GM21529 (cell line): Measurements from ENCODE around the gene LRRC39.
"Not testable (repeated sequence)": the region's sequence is repeated elsewhere in the genome, so short reads cannot be mapped to it uniquely, and the experiment has no call there.

Experiments used
- ATAC-seq: cut with Tn5 transposase; IDR thresholded peaks from one replicate; pipeline ENCODE4 v1.9.1; 2021; ENCODE audit not compliant: unreplicated experiment

The LRRC39 gene

DNA sequence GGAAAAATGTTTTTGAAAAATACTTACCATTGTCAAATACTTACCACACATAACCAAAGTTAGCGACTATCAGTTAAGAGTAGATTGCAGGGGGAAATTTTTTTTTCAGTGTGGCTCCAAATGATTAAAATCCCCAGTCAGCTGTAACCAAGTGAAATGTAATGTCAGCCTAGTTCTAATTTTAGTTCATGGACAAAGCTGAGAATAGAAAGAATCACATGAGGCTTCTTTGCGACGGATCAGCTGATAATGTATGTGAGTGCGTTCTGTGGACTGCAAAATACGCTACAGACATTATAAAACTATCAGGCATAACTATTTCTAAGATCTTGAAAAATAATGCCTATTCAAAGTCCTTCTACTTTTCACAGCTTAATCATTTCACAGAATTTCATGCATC lies at the start of gene LRRC39:
TSS of gene LRRC39 (minus strand) at position 166 of the 400 bp plus-strand sequence. CDS start 9,740 bp downstream, outside the sequence.
- no peak for ATAC-seq

DNA sequence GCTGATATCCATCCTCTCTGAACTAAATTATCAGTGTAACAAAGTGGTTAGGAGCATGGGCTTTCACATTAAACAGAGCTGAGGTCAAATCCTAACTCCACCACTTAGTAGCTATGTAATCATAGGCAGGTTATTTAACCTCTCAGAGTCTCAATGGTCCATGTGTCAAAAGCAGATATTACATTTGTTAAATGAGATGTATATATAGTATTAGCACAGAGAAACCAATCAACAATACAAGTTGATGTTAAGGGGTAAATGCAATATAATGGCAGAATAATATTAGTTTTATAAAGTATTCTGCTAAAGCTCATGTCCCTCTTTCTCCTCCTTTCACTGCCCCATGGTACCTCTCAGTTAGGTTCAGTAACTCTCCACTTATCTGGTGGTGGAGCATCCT lies 44.4 kb upstream of the LRRC39 start:
- no peak for ATAC-seq

GRCh38 chr1:100219883-100220282 lies 41.8 kb upstream of the LRRC39 start:
- no peak for ATAC-seq

DNA sequence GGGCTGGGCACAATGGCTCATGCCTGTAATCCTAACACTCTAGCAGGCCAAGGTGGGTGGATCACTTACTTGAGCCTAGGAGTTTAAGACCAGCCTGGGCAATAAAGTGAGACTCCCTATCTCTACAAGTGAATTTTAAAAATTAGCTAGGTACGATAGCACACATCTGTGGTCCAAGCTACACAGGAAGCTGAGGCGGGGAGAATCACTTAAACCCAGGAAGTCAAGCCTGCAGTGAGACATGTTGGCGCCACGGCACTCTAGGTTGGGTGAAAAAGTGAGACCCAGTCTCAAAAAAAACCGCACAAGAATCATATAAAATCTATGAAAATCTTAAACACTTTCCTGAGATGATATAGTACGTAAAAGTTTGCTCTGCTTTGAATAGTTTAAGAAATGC lies 41.4 kb upstream of the LRRC39 start:
- no peak for ATAC-seq

- ATAC-seq, result no peak
These were observed 39.8 kb upstream of the LRRC39 start for GRCh38 chr1:100217834-100218233.

DNA sequence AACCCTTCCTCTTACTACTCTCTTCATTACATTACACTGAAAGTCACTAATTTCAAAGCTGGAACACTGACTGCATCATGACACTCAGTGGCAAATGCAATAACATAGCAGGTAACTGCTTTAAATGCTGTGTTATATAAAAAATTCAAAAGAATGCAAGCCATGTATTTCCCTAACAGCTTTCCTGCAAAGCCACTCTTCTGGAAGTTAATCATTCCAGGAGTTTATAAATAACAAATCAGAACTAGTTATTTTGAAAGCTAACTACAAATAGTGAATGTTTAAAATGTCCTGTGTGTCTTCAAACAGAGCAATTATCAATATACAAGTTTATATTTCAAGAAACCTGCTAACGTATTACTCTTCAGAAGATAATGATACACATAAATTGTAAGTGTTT lies 37.0 kb upstream of the LRRC39 start:
- no peak for ATAC-seq

GRCh38 chr1:100213141-100213540 lies 35.1 kb upstream of the LRRC39 start:
- no peak for ATAC-seq

DNA sequence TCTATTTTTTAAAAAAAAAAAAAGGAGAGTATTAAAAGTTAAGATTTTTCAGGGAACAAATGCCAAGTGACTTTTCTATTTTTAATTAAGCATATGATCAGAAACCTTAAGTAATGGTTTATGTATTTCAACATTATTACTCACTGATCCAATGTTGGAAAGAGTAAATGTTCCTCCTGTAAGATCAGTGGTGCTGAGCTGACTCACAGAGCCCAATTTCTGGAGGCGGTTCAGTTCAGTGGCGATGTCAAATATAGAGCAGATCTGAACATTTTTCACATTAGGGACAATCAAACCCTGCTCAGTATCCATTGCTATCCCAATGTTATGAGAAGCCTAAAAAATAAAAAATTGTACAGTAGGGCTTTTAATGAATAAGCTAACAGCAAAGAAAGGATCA lies 28.2 kb upstream of the LRRC39 start:
- no peak for ATAC-seq

GRCh38 chr1:100205593-100205992 lies 27.5 kb upstream of the LRRC39 start:
- not testable (repeated sequence) for ATAC-seq

- ATAC-seq, result not testable (repeated sequence)
These were observed 27.0 kb upstream of the LRRC39 start for GRCh38 chr1:100205103-100205502.

- ATAC-seq, result not testable (repeated sequence)
These were observed 24.6 kb upstream of the LRRC39 start for GRCh38 chr1:100202703-100203102.

DNA sequence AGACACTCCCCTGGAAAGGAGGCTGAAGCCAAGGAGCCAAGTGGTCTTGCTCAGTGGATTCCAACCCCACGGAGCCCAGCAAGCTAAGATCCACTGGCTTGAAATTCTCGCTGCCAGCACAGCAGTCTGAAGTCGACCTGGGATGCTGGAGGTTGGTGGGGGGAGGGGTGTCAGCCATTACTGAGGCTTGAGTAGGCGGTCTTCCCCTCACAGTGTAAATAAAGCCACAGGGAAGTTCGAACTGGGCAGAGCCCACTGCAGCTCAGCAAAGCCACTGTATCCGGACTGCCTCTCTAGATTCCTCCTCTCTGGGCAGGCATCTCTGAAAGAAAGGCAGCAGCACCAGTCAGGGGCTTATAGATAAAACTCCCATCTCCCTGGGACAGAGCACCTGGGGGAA lies 22.0 kb upstream of the LRRC39 start:
- ATAC-seq, result not testable (repeated sequence)

- ATAC-seq, result no peak
These were observed 20.5 kb upstream of the LRRC39 start for GRCh38 chr1:100198596-100198995.

DNA sequence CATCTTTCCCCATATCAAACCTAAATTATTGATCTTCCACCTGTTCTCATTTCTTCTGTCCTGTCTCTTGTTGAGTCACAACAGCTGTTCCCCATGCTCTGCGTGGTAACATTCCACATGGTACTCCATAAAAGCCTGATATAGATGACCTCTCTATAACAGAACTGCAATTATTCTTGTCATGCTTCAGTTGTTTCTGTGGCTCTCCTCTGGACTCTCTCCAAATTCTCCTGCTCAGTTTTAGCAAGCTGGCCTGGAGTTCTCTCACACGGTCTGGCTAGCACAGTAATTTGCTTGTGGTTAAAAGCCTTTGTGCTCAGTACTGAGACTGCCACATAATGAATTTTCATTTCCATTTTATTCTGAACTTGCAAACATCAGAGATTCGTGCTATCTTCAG lies 10.6 kb upstream of the LRRC39 start:
- ATAC-seq, result peak; percentile 57

DNA sequence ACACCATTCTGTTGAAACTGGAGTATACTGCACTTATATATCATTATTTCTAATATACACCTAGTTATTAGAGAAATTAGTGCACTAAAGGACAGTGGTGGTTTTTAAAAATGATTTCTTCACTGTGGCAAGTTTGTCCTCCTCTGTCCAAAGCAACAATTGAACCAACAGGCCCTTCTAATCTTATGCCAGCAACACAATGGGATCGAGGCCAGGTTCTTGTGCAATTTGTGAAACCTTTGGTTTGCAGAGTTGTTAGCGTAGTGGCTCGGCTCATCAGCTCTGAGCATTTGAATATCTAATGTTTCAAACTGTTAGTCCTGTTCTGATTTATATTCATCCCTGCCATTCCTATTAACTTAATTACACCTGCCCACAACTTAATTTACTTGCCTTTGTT lies 9.9 kb upstream of the LRRC39 start:
- no peak for ATAC-seq

DNA sequence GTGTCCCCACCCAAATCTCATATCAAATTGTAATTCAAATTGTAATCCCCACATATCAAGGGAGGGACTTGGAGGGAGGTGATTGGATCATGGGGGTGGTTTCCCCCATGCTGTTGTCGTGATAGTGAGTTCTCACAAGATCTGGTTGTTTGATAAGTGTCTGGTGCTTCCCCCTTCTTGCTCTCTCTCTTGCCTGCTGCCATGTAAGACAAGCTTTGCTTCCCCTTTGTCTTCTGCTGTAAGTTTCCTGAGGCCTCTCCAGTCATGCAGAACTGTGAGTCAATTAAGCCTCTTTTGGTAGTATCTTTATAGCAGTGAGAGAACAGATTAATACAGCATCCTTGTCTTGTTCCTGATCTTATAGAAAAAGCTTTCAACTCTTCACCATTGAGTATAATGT lies 6.5 kb upstream of the LRRC39 start:
- peak; percentile 79 for ATAC-seq

- ATAC-seq, result no peak
These were observed 5.3 kb upstream of the LRRC39 start for GRCh38 chr1:100183370-100183769.

- ATAC-seq, result no peak
These were observed 588 bp downstream of the LRRC39 start for GRCh38 chr1:100177295-100178041.

- no peak for ATAC-seq
These were observed 10.0 kb downstream of the LRRC39 start for GRCh38 chr1:100168051-100168450.

DNA sequence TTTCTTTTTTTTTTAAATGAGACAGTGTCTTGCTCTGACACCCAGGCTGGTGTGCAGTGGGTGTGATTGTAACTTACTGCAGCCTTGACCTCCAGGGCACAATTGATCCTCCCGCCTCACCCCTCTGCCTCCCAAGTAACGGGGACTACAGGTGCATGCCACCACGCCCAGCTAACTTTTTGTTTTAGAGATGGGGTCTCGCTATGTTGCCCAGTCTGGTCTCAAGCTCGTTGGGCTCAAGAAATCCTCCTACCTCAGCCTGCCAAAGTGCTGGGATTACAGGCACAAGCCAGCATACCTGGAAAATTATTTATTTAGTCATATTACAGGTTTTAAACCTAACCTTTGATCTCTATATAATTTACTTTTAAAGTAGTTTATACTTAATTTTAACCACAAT lies 13.4 kb downstream of the LRRC39 start:
- no peak for ATAC-seq

- no peak for ATAC-seq
These were observed 13.8 kb downstream of the LRRC39 start for GRCh38 chr1:100164216-100164615.

DNA sequence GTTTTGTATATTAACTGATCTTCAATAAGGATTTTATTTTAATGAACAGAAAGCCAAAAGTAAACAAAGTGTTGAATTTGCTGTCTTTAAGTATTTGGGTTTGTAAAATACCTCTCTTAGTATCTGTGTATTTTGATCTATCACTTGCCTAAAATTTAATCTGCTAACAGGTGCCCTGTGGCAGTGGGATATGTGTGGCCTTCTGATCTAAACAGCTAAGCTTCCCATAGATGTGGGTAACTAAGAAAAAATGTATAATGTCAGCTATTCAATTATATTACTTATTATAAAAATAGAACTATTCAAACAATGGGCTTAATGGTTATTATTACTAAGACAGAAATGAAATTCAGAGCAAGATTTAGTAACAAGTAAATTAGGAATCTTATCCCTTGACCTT lies 15.2 kb downstream of the LRRC39 start:
- no peak for ATAC-seq

- ATAC-seq, result peak; percentile 96
These were observed 25.8 kb downstream of the LRRC39 start for GRCh38 chr1:100152271-100152670.
